H9 (cell line): Measurements from ENCODE around the gene TCTN2. TPM values are rescaled to one million over a fixed set of nuclear protein-coding genes. Genes with fewer than 3 reads are reported as not detected.

ENCODE experiments used
- DNase-seq: peaks from one replicate; pipeline ENCODE4 v3.0.0-alpha.2; 2017
- H2AFZ ChIP-seq: one replicate; pipeline ENCODE4 v1.6.1; 2013; ENCODE audit warnings: mild to moderate bottlenecking, low read length, control low read depth, moderate library complexity
- H2AK5ac ChIP-seq: 2 replicates; pipeline ENCODE4 v1.6.1; 2013; ENCODE audit warnings: low read length, control low read depth, mixed read lengths; ENCODE audit not compliant: insufficient read length
- H2BK120ac ChIP-seq: one replicate; pipeline ENCODE4 v1.6.1; 2013; ENCODE audit warnings: low read depth, mild to moderate bottlenecking, low read length, control low read depth, inconsistent platforms; ENCODE audit not compliant: poor library complexity, severe bottlenecking
- H2BK12ac ChIP-seq: 2 replicates; pipeline ENCODE4 v1.6.1; 2013; ENCODE audit warnings: low read length, control low read depth, mixed read lengths, low read depth; ENCODE audit not compliant: insufficient read length
- H2BK15ac ChIP-seq: 2 replicates; pipeline ENCODE4 v1.6.1; 2013; ENCODE audit warnings: low read depth, low read length, control low read depth
- H2BK20ac ChIP-seq: one replicate; pipeline ENCODE4 v1.6.1; 2013; ENCODE audit warnings: low read depth, mild to moderate bottlenecking, low read length, control low read depth, inconsistent platforms; ENCODE audit not compliant: poor library complexity, severe bottlenecking
- H2BK5ac ChIP-seq: 2 replicates; pipeline ENCODE4 v1.6.1; 2013; ENCODE audit warnings: low read length, control low read depth, mixed read lengths; ENCODE audit not compliant: insufficient read length
- H3K14ac ChIP-seq: 2 replicates; pipeline ENCODE4 v1.6.1; 2013; ENCODE audit warnings: low read length, control low read depth; ENCODE audit not compliant: insufficient read depth
- H3K18ac ChIP-seq: 2 replicates; pipeline ENCODE4 v1.6.1; 2013; ENCODE audit warnings: low read depth, mild to moderate bottlenecking, mixed read lengths, low read length, control low read depth; ENCODE audit not compliant: insufficient read length
- H3K23ac ChIP-seq: 2 replicates; pipeline ENCODE4 v1.6.1; 2013; ENCODE audit warnings: low read length, control low read depth, mixed read lengths, low read depth; ENCODE audit not compliant: insufficient read length
- H3K23me2 ChIP-seq: 2 replicates; pipeline ENCODE4 v1.6.1; 2013; ENCODE audit warnings: low read depth, mild to moderate bottlenecking, mixed read lengths, low read length, control low read depth; ENCODE audit not compliant: insufficient read length, poor library complexity, severe bottlenecking
- H3K27ac ChIP-seq: 2 replicates; pipeline ENCODE4 v1.5.1; 2013; ENCODE audit warnings: low read length, control low read depth, mixed read lengths, low read depth; ENCODE audit not compliant: insufficient read length
- H3K27me3 ChIP-seq: 2 replicates; pipeline ENCODE4 v1.6.1; 2013; ENCODE audit warnings: low read length, control low read depth, inconsistent platforms; ENCODE audit not compliant: insufficient read depth
- H3K4ac ChIP-seq: 2 replicates; pipeline ENCODE4 v1.6.1; 2013; ENCODE audit warnings: low read depth, mild to moderate bottlenecking, control low read depth, inconsistent platforms, low read length, moderate library complexity
- H3K4me1 ChIP-seq: 2 replicates; pipeline ENCODE4 v1.6.1; 2013; ENCODE audit warnings: low read length, control low read depth, inconsistent platforms; ENCODE audit not compliant: insufficient read depth
- H3K4me2 ChIP-seq: 2 replicates; pipeline ENCODE4 v1.6.1; 2013; ENCODE audit warnings: low read length, control low read depth, mixed read lengths; ENCODE audit not compliant: insufficient read length, insufficient read depth
- H3K56ac ChIP-seq: 2 replicates; pipeline ENCODE4 v1.6.1; 2013; ENCODE audit warnings: low read depth, mild to moderate bottlenecking, mixed read lengths, low read length, control low read depth; ENCODE audit not compliant: insufficient read length
- H3K79me1 ChIP-seq: 2 replicates; pipeline ENCODE4 v1.6.1; 2013; ENCODE audit warnings: low read depth, mild to moderate bottlenecking, moderate library complexity, low read length, control low read depth, inconsistent platforms; ENCODE audit not compliant: insufficient read depth, poor library complexity, severe bottlenecking
- H3K79me2 ChIP-seq: 2 replicates; pipeline ENCODE4 v1.6.1; 2013; ENCODE audit warnings: low read length, control low read depth, inconsistent platforms; ENCODE audit not compliant: insufficient read depth
- H3K9ac ChIP-seq: 2 replicates; pipeline ENCODE4 v1.6.1; 2013; ENCODE audit warnings: low read length, control low read depth, mixed read lengths; ENCODE audit not compliant: insufficient read length; ENCODE audit errors: extremely low read depth
- H3K9me3 ChIP-seq: one replicate; pipeline ENCODE4 v1.6.1; 2013; ENCODE audit warnings: low read depth, low read length, inconsistent platforms; ENCODE audit not compliant: control insufficient read depth
- H3T11ph ChIP-seq: one replicate; pipeline ENCODE4 v1.6.1; 2013; ENCODE audit warnings: mild to moderate bottlenecking, low read length, control low read depth, inconsistent platforms
- H4K20me1 ChIP-seq: one replicate; pipeline ENCODE4 v1.6.1; 2013; ENCODE audit not compliant: control insufficient read depth, insufficient read length, insufficient read depth
- H4K5ac ChIP-seq: 2 replicates; pipeline ENCODE4 v1.6.1; 2013; ENCODE audit warnings: low read depth, mild to moderate bottlenecking, mixed read lengths, low read length, control low read depth; ENCODE audit not compliant: insufficient read length
- H4K8ac ChIP-seq: replicated peaks from 2 replicates; pipeline ENCODE4 v1.6.1; 2013; ENCODE audit warnings: low read length, control low read depth, mixed read lengths, low read depth; ENCODE audit not compliant: insufficient read length
- H4K91ac ChIP-seq: 2 replicates; pipeline ENCODE4 v1.6.1; 2013; ENCODE audit warnings: low read depth, mild to moderate bottlenecking, moderate library complexity, mixed read lengths, low read length, control low read depth; ENCODE audit not compliant: insufficient read length
- H3K27ac Mint-ChIP-seq, 3 experiments: 2 replicates in 2 of 3; 3 replicates in 1 of 3; pipeline ENCODE4 v1.8.0; 2020 to 2021; ENCODE audit warnings: mixed read lengths in 3 of 3, mild to moderate bottlenecking in 1 of 3, moderate library complexity in 1 of 3
- H3K27me3 Mint-ChIP-seq: 2 replicates; pipeline ENCODE4 v1.8.0; 2021; ENCODE audit warnings: low read depth, mild to moderate bottlenecking, moderate library complexity, mixed read lengths
- H3K36me3 Mint-ChIP-seq, 3 experiments: 2 replicates in 2 of 3; 3 replicates in 1 of 3; pipeline ENCODE4 v1.8.0; 2020 to 2021; ENCODE audit warnings: low read depth in 3 of 3, mixed read lengths in 3 of 3; ENCODE audit not compliant: insufficient read depth in 1 of 3
- H3K4me1 Mint-ChIP-seq, 2 experiments: 2 replicates each; pipeline ENCODE4 v1.8.0; 2020; ENCODE audit warnings: mixed read lengths in 2 of 2
- H3K4me3 Mint-ChIP-seq, 2 experiments: 2 replicates in 1 of 2; 3 replicates in 1 of 2; pipeline ENCODE4 v1.8.0; 2020 to 2021; ENCODE audit warnings: mild to moderate bottlenecking in 2 of 2, mixed read lengths in 2 of 2, moderate library complexity in 1 of 2
- H3K9me3 Mint-ChIP-seq, 2 experiments: 2 replicates in 1 of 2; 3 replicates in 1 of 2; pipeline ENCODE4 v1.8.0; 2020; ENCODE audit warnings: mild to moderate bottlenecking in 2 of 2, mixed read lengths in 2 of 2, moderate library complexity in 1 of 2
- WGBS: extraction: QIAGEN DNeasy Blood & Tissue Kit; methylation state at CpG from one replicate; pipeline ENCODE4 v1.1.7; 2013; ENCODE audit warnings: missing lambda C conversion rate, low lambda C conversion rate, mixed read lengths; ENCODE audit not compliant: insufficient read length; ENCODE audit errors: extremely low coverage; 5-methylcytosine and 5-hydroxymethylcytosine counted together
- total RNA-seq: library from RNA; stranded (reverse); gene quantifications from 2 replicates; pipeline ENCODE4 v1.2.1, GENCODE V29; 2021
- TF ChIP-seq, protein P1 (sequence below): fragments of 200-600 bp; sonication (generic); conservative IDR thresholded peaks from 3 replicates; pipeline ENCODE4 v1.8.0; 2021; ENCODE audit warnings: antibody characterized with exemption, mild to moderate bottlenecking

Gene TCTN2
- total RNA-seq, 1 experiment from 2014 or later, result 7.4 TPM

DNA sequence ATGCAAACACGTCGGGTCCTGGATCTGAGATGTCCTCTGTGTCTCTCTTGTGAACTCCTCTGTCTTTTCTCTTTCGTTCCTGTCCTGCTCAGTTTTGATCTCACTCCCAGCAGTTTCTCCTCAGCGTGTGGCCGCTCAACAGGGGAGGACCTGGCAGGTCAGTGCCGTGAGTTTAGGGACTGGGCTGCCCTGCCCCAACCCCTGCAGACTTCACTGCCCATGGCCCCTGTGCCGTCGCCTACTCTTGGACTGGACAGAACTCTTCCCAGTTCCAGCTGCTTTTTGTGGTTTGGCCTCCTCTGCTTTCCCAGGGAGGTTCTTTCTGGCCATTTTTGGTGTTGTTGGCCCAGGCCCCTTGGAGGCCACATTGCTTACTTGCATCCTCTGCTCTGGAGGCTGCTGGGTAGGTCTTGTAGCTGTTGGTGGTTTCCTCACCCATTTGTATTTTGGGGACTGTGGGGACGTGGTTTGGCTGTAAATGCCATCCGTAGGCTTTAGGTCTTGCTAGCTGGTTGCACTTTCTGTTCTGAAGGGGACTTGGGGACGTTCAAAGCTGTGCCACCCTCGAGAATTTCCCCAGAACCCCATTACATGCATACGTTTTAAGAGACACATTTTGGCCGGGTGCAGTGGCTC is 71.1 kb downstream of the TCTN2 start:
- Histone ChIP-seq H4K5ac (no peak overlapping the region), H2BK20ac (no peak overlapping the region), H3K79me1 (no peaks in the 10 kb centered on the region), H3K23me2 (no peaks in the 10 kb centered on the region), H2AFZ (no peak overlapping the region), H3K27ac (no peak overlapping the region), H3K79me2 (no peaks in the 10 kb centered on the region), H4K8ac (no peak overlapping the region), H3K27me3 (no peaks in the 10 kb centered on the region), H2BK15ac (no peak overlapping the region), H3K56ac (no peak overlapping the region), H3K14ac (no peak overlapping the region), H3K9ac (no peak overlapping the region), H3K4me1 (no peaks in the 10 kb centered on the region), H2AK5ac (no peak overlapping the region), H4K91ac (no peak overlapping the region), H3K4me2 (no peak overlapping the region), H3T11ph (no peak overlapping the region), H3K4ac (no peak overlapping the region), H4K20me1 (peaks cover 3% of the 10 kb centered on the region), H2BK5ac (no peak overlapping the region), H3K23ac (no peak overlapping the region), H3K18ac (no peak overlapping the region), H2BK12ac (no peak overlapping the region), H2BK120ac (no peak overlapping the region), H3K9me3 (no peaks in the 10 kb centered on the region)
- H3K9me3 Mint-ChIP-seq, result no peaks in the 10 kb centered on the region
- peak overlapping the region in 2 of 3 experiments; percentile 20 to 22; a peak in 3 of 7 replicates for H3K27ac Mint-ChIP-seq
- DNase-seq, result no peak
- no peaks in the 10 kb centered on the region for H3K27me3 Mint-ChIP-seq
- H3K4me1 Mint-ChIP-seq, result no peaks in the 10 kb centered on the region
- no CpG with 5 or more reads among the region's 14 CpGs for WGBS
- H3K4me3 Mint-ChIP-seq, result no peak overlapping the region
- TF ChIP-seq, protein P1, sequence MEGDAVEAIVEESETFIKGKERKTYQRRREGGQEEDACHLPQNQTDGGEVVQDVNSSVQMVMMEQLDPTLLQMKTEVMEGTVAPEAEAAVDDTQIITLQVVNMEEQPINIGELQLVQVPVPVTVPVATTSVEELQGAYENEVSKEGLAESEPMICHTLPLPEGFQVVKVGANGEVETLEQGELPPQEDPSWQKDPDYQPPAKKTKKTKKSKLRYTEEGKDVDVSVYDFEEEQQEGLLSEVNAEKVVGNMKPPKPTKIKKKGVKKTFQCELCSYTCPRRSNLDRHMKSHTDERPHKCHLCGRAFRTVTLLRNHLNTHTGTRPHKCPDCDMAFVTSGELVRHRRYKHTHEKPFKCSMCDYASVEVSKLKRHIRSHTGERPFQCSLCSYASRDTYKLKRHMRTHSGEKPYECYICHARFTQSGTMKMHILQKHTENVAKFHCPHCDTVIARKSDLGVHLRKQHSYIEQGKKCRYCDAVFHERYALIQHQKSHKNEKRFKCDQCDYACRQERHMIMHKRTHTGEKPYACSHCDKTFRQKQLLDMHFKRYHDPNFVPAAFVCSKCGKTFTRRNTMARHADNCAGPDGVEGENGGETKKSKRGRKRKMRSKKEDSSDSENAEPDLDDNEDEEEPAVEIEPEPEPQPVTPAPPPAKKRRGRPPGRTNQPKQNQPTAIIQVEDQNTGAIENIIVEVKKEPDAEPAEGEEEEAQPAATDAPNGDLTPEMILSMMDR, result no peak
- peaks cover 41 to 81% (median 78%) of the 10 kb centered on the region in 3 experiments for H3K36me3 Mint-ChIP-seq
